Body of pancreas (tissue), 4 donors: Measurements from ENCODE around the gene SUPV3L1.

Experiments used
- POLR2A ChIP-seq, 3 donors: fragments of 450-650 bp; IDR thresholded peaks; one replicate each; pipeline ENCODE4 v1.6.1; 2016; ENCODE audit warnings: antibody characterized with exemption in 3 of 3, mild to moderate bottlenecking in 2 of 3
- TF ChIP-seq, protein P1 (sequence below), 7 experiments: fragments of 450-650 bp in 4 of 7; fragments of 200-600 bp in 3 of 7; sonication (generic) in 3 of 7; IDR thresholded peaks; one replicate each; pipeline ENCODE4 v1.5.1; 2016 to 2019; ENCODE audit warnings: antibody characterized with exemption in 7 of 7

GRCh38 chr10:69180525-69181204 is 631 bp downstream of the SUPV3L1 start:
- TF ChIP-seq, protein P1, sequence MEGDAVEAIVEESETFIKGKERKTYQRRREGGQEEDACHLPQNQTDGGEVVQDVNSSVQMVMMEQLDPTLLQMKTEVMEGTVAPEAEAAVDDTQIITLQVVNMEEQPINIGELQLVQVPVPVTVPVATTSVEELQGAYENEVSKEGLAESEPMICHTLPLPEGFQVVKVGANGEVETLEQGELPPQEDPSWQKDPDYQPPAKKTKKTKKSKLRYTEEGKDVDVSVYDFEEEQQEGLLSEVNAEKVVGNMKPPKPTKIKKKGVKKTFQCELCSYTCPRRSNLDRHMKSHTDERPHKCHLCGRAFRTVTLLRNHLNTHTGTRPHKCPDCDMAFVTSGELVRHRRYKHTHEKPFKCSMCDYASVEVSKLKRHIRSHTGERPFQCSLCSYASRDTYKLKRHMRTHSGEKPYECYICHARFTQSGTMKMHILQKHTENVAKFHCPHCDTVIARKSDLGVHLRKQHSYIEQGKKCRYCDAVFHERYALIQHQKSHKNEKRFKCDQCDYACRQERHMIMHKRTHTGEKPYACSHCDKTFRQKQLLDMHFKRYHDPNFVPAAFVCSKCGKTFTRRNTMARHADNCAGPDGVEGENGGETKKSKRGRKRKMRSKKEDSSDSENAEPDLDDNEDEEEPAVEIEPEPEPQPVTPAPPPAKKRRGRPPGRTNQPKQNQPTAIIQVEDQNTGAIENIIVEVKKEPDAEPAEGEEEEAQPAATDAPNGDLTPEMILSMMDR (IDR thresholded peaks at IDR 0.05), result no peak
- no peak for TF ChIP-seq POLR2A (IDR thresholded peaks at IDR 0.05)
